ENCODE measurements around the gene CLEC16A.

Gene CLEC16A

DNA sequence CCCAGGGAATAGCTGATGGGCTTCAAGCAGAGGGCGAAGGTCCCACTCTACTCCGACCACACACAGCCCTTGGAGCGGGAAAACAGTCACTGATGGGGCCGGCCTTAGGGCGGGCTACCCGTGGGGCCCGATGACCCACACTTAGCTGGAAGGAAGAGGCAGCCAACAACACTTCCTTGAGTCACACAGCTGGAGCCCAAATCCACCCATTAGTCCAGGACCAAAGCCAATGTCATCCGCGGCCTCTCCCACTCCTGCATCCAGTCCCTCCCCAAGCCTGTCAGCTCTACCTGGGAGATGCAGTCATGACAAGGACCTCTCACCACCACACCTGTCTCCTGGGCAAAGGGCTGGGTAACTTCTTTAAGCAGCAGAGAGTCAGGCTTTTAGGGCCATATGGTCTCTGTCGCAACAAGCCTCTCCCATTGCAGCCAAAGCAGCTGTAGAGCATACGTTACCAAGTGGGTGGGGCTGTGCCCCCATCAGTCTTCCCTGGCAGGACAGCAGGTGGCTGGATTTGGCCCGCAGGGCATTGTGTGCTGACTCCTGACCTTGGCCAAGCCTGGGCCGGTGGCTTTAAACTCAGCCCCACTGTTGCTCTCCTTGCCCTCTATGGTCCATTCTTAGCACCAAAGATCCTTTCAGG is 200.9 kb downstream of the CLEC16A start:
- DNase-seq = no peak

DNA sequence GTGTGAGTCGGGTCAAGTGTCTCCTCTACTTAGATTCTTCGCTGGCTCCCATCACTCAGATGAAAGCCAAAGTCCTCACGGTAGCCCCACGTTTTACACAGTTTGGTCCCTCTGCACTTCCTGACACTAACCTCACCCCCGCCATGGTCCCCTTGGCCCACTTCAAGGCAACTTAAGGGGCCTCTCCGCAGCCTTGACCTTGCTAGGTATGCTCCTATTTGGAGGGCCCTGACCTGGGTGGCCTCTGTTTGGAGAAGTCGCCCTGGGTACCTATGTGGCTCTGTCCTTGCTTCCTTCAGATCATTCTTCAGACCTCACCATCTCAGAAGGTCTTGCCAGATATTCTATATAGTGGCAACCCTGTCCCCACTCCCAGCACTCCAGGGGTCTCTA is 201.5 kb downstream of the CLEC16A start:
- DNase-seq = no peak

DNA sequence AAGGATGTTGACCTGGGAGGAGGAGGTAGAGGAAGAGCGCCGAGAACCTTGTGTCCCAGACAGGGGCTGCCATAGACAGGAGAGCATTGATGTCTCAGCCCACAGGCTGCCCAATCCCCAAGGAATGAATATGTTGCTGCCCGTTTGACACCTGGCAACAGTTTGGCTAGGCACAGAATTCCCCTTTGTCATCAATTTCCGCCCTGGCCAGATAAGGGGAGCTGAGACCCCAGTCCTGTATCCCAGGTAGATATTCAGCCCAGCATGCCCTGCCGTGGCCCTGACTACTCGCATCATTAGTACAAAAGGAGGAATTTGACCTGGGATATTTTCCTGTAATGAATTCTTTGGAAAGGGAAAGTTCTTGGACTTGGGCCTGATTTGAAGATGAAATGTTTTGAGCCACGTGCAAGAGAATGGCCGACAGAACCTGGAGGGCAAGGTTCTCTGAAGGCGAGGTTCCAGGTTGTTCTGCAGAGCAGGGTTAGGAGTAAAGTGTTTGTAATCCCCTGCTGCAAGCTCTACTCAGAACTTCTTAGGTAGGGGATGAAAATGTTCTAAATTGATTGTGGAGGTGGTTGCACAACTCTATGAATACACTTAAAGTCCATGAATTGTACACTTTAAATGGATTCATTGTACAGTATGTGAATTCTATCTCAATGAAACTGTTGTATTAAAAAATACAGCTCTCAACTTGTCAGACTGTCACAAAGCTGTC is 202.8 kb downstream of the CLEC16A start:
- DNase-seq = no peak

GRCh38 chr16:11147754-11148444 is 203.5 kb downstream of the CLEC16A start:
- DNase-seq = no peak

GRCh38 chr16:11149011-11149616 is 204.8 kb downstream of the CLEC16A start:
- DNase-seq = no peak

DNA sequence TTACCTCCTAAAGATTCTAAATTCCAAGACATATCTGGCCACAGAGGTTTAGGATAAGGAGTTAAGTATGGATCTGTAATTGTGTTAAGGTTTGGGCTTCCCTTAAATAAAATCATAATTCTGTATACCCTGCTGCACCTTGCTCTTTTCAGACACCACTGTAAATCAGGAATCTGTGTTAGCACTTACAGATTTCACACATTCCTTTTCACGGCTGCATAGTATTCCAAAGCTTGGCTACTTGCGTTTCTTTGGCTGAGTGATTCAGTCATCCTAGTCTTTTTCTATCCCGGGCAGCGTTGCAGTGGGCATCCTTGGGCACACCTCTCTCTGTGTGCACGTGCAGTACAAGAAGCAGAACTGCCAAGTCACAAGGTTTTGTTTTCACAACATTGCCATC is 205.8 kb downstream of the CLEC16A start:
- no peak for DNase-seq

- no peak for DNase-seq
These were observed 207.0 kb downstream of the CLEC16A start for GRCh38 chr16:11151156-11151884.

- no peak for DNase-seq
These were observed 207.7 kb downstream of the CLEC16A start for GRCh38 chr16:11151885-11152629.

DNA sequence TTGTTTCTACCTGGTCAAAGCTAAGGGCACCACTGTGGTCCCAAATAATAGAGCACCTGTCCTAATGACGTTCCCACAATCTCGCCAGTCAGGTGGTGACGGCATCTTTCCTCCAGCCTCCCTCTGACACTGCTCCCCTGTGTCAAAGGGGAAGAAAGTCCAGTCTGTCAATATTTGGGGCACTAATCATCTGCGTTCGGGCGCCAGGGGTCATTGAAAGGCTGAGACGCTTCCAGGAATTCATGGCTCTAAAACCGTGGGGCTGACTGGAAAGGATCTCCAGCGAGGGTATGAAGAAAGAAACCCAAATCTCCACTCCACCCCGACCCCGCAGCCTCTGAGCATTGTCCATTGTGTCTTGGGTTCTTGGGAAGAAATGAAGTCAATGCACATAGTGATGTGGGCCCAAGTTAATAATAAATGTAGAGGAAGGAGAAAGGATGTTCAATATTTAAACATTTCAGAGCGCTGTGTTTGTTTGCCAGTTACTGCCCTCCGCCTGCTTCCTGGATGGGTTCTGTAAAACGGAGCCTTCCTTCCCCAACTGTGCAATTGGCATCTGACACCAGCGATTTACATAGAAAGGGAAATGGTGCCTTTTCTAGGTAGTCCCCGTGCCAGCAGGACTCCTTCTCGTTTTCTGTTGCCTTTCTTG is 208.4 kb downstream of the CLEC16A start:
- DNase-seq = no peak

- DNase-seq = no peak
These were observed 211.0 kb downstream of the CLEC16A start for GRCh38 chr16:11155284-11155806.

- DNase-seq = no peak
These were observed 212.0 kb downstream of the CLEC16A start for GRCh38 chr16:11156401-11156800.

GRCh38 chr16:11157143-11157542 is 212.8 kb downstream of the CLEC16A start:
- DNase-seq = no peak

- DNase-seq = no peak
These were observed 213.7 kb downstream of the CLEC16A start for GRCh38 chr16:11158018-11158417.

GRCh38 chr16:11159282-11159681 is 214.9 kb downstream of the CLEC16A start:
- no peak for DNase-seq

- no peak for DNase-seq
These were observed 216.3 kb downstream of the CLEC16A start for GRCh38 chr16:11160676-11161115.

GRCh38 chr16:11161439-11161838 is 217.1 kb downstream of the CLEC16A start:
- no peak for DNase-seq

- DNase-seq = no peak
These were observed 217.6 kb downstream of the CLEC16A start for GRCh38 chr16:11161974-11162373.

- no peak for DNase-seq
These were observed 218.4 kb downstream of the CLEC16A start for GRCh38 chr16:11162586-11163268.

DNA sequence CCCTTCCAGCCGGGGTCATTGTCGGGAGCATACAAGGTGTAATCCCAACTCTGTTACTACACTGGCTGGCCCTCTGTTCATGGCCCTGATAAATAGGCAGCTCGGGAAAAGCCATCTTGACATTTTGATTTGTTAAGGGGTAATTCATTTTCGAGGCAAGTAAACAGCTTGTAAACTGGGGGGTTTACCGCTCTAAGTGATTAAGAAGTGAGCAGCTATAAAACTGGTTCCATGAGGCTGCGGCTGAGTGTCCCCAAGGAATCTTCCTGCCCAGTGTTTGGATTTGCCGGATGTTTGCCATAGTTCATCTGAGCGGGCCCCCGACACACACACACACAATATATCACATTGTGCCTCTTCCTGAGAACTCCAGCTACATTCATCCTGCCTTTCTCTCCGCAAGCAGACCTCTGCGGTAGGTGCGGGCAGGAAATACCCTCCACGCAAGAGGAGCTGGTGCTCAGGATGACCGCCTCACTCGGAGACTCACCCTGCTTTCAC is 219.4 kb downstream of the CLEC16A start:
- no peak for DNase-seq

GRCh38 chr16:11164482-11165270 is 220.3 kb downstream of the CLEC16A start:
- DNase-seq = no peak

Measured in activated CD4-positive, alpha-beta T cell treated with anti-CD3 and anti-CD28 coated beads for 4 hours (primary cell).